Measurements from ENCODE around the gene LPP. TPM values are rescaled to one million over a fixed set of nuclear protein-coding genes. Genes with fewer than 3 reads are reported as not detected.

LPP gene
- total and polyA plus RNA-seq, 10 of the 15 experiments (the other 5 are each of a cell fraction or from before 2014, with no cell fraction given), result under 0.01 to 0.62 (median 0.03) TPM

- TF ChIP-seq FOXM1 (IDR thresholded peaks at IDR 0.05; ENCODE audit: low read depth, low read length) (no peak), NR2F1 (conservative IDR thresholded peaks at IDR 0.05) (no peak), MEF2B (IDR thresholded peaks at IDR 0.05; ENCODE audit: partially characterized antibody, poor library complexity, severe bottlenecking) (no peak), NFXL1 (IDR thresholded peaks at IDR 0.05; ENCODE audit: borderline replicate concordance) (no peak), DPF2 (IDR thresholded peaks at IDR 0.05) (no peak), TAF1 (IDR thresholded peaks at IDR 0.05; ENCODE audit: borderline replicate concordance, low read depth, low read length) (no peak), POU2F2 (IDR thresholded peaks at IDR 0.05; ENCODE audit: borderline replicate concordance, low read depth, low read length) (no peak), NFIC (IDR thresholded peaks at IDR 0.05; ENCODE audit: low read depth, low read length) (no peak)
These were observed 523.4 kb downstream of the LPP start (continued) for GRCh38 chr3:188677344-188677743.

GRCh38 chr3:188680189-188680588, 526.2 kb downstream of the LPP start:
- no peak overlapping the region for H3K27ac ChIP-seq (ENCODE audit: control insufficient read depth, insufficient read depth)
- ChIA-PET CTCF (interaction anchor here (0.6 kb wide), 2 partner anchors 31 to 1259 kb away, joined by 3 read pairs; no protein-coding TSS in a partner anchor), SMC1A (ENCODE audit: uncharacterized antibody, unreplicated experiment) (interaction anchor here (0.6 to 1.4 kb wide), 2 partner anchors 14 to 52 kb away, joined by 3 to 4 read pairs; no protein-coding TSS in a partner anchor), RAD21 (ENCODE audit: unreplicated experiment) (no interaction called here), POLR2A (interaction anchor here (0.6 kb wide), 1 partner anchor 25 kb away, joined by 4 read pairs; no protein-coding TSS in a partner anchor)
- H3K27me3 ChIP-seq (replicated peaks in 1 of 2; ENCODE audit: control insufficient read depth in 2 of 2, insufficient read depth in 2 of 2, low read length in 1 of 2), result no peaks in the 10 kb centered on the region; a peak in 1 of 4 replicates
- BruUV-seq (replicated peaks), result no TSS peak
- no peaks in the 10 kb centered on the region for H3K79me2 ChIP-seq (ENCODE audit: control insufficient read depth, insufficient read depth, low read length)
- no peaks in the 10 kb centered on the region for H3K4me1 ChIP-seq (ENCODE audit: control insufficient read depth, insufficient read depth, low read length)
- no peak overlapping the region for H3K9ac ChIP-seq (ENCODE audit: control insufficient read depth, insufficient read depth, low read length)
- 30% methylated on average over 1 of the region's 1 CpG for WGBS (ENCODE audit: insufficient coverage, insufficient replicate concordance, low lambda C conversion rate, missing lambda C conversion rate)
- no peak overlapping the region for H3K4me3 ChIP-seq
- in situ Hi-C loops (cut with MboI) (no loop called here), intact Hi-C loops (cut with micrococcal nuclease; ENCODE audit: unreplicated experiment) (no loop called here)
- ATAC-seq (no peak), DNase-seq (ENCODE audit: low read depth, low spot score) (no peak), FAIRE-seq (no peak)
- H3K36me3 ChIP-seq (ENCODE audit: control insufficient read depth in 2 of 2, insufficient read depth in 2 of 2, low read length in 1 of 2), result no peaks in the 10 kb centered on the region
- no peaks in the 10 kb centered on the region for H3K9me3 ChIP-seq (replicated peaks; ENCODE audit: control insufficient read depth, insufficient read depth, low read length)
- H2AFZ ChIP-seq (ENCODE audit: control insufficient read depth, low read depth, low read length), result no peak overlapping the region
- no peak overlapping the region for H3K4me2 ChIP-seq (ENCODE audit: control insufficient read depth, insufficient read depth)
- H4K20me1 ChIP-seq (ENCODE audit: control insufficient read depth, insufficient read depth), result no peaks in the 10 kb centered on the region
- no peak for TF ChIP-seq RAD51 (IDR thresholded peaks at IDR 0.05)
- TF ChIP-seq BACH1 (IDR thresholded peaks at IDR 0.05; ENCODE audit: borderline replicate concordance), result no peak
- TF ChIP-seq BHLHE40 (IDR thresholded peaks at IDR 0.05; ENCODE audit: borderline replicate concordance in 1 of 2, low read depth in 2 of 2, low read length in 1 of 2), result no peak
- no peak for TF ChIP-seq RFX5 (IDR thresholded peaks at IDR 0.05; ENCODE audit: low read depth, low read length)
- TF ChIP-seq PKNOX1 (IDR thresholded peaks at IDR 0.05), result no peak
- no peak for TF ChIP-seq CEBPZ (IDR thresholded peaks at IDR 0.05; ENCODE audit: low read depth, low read length)
- no peak for TF ChIP-seq MLLT1 (IDR thresholded peaks at IDR 0.05)
- TF ChIP-seq PML (IDR thresholded peaks at IDR 0.05; ENCODE audit: low read length), result no peak
- no peak for TF ChIP-seq YY1 (IDR thresholded peaks at IDR 0.05; ENCODE audit: low read depth, low read length)
- no peak for TF ChIP-seq ZZZ3 (IDR thresholded peaks at IDR 0.05; ENCODE audit: control insufficient read depth, insufficient read length, low read depth)
- no peak for TF ChIP-seq STAT1 (conservative IDR thresholded peaks at IDR 0.05)

Data from GM12878 (cell line).